SK-N-MC (cell line): ENCODE measurements around the gene C20orf144.

Experiments used
- EZH2 ChIP-seq: fragments of 200-600 bp; sonication (generic); IDR thresholded peaks from one replicate; pipeline ENCODE4 v1.6.1; 2017; ENCODE audit warnings: antibody characterized with exemption
- FOXP2 ChIP-seq: optimal IDR thresholded peaks from 2 replicates; pipeline ENCODE3; 2011; ENCODE audit warnings: mild to moderate bottlenecking, moderate library complexity; ENCODE audit not compliant: insufficient read depth; ENCODE audit errors: extremely low read length, control extremely low read depth
- POLR2AphosphoS5 ChIP-seq: IDR thresholded peaks from 2 replicates; pipeline ENCODE4 v1.6.1; 2012; ENCODE audit warnings: mild to moderate bottlenecking, low read depth, low read length, borderline replicate concordance

DNA sequence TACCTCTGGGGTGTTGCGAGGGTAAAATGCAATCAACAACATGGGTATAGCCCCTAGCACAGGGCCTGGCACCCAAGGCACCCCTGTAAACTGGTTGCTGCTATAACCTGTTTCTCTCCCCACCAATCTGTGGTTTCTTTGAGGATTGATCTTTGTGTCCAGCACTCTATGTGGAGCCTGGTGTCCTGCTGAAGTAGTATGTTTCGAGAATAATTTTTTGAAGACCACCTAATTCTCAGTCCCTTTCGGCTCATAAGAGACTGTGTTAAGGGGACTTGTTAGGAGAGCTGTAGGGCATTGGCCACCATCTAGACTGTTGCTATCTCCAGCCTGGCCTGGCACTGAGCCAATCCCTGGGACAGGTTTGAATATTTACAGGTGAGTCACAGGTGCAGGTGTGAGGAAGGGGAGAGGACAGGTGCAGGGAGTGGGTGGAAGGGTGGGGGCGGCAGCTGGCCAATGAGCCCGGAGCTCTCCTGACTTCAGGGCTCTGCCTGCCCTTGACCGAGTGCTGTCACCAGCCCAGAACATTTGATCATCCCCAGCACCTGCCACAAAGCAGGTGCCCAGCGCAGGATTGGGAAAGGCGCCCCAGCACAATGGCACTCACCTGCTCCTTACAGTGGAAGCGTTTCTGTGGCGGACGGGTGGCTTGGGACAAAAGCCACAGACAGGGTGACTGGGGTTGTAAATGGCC lies 8.1 kb upstream of the C20orf144 start:
- peak; percentile 7; the same call in 1 of the 2 replicates for TF ChIP-seq POLR2AphosphoS5
- no peak for TF ChIP-seq EZH2
- TF ChIP-seq FOXP2: no peak
